GM19193 (cell line): ENCODE data around the gene BCL2L1.

ENCODE experiments used
- POLR2A ChIP-seq: IDR thresholded peaks from 4 replicates; pipeline ENCODE4 v1.6.1; 2011; ENCODE audit not compliant: insufficient read depth, insufficient read length; ENCODE audit errors: extremely low read depth

Gene BCL2L1

DNA sequence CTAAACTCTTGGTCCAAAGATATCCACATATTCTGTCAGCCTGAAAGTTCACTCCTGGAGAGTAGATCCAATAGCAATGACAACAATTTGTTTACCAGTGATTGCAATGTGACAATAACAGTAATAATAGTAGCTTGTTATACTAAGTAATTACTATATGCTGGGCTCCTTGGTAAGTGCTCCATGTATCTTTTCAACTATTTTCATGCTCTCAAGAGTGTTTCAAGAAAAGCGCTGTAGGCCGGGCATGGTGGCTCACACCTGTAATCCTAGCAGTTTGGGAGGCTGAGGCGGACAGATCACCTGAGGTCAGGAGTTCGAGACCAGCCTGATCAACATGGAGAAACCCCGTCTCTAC is 15.4 kb downstream of the BCL2L1 start:
- no peak for TF ChIP-seq POLR2A

DNA sequence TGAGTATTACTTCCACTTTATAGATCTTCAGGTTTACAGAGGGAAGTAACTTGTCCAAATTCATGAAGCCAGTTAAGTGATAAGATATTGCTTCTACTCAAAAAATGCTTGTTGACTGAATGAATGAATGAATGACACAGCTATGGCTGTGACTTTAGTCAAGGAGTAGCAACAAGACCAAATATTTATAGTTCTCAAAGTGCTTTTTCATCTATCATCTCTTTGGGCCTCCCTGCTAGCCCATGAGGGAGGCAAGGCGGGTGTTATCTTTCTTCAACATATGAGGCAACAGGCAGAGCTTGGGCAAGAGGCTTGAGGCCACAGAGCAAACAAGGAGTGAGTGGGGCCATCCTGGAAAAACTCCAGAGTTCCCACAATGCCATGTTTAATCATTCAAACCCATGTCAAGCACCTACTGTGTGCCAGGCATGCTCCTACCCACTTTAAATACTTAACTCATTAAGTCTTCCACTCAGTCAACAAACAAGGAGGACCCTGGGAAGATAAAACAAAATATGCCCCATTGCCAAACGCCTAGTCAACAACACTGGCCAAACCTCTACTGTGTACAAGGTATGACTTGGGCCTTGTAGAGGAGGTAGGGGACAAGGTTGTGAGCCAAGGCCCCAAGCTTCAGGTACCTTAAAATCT is 15.9 kb downstream of the BCL2L1 start:
- TF ChIP-seq POLR2A = no peak

DNA sequence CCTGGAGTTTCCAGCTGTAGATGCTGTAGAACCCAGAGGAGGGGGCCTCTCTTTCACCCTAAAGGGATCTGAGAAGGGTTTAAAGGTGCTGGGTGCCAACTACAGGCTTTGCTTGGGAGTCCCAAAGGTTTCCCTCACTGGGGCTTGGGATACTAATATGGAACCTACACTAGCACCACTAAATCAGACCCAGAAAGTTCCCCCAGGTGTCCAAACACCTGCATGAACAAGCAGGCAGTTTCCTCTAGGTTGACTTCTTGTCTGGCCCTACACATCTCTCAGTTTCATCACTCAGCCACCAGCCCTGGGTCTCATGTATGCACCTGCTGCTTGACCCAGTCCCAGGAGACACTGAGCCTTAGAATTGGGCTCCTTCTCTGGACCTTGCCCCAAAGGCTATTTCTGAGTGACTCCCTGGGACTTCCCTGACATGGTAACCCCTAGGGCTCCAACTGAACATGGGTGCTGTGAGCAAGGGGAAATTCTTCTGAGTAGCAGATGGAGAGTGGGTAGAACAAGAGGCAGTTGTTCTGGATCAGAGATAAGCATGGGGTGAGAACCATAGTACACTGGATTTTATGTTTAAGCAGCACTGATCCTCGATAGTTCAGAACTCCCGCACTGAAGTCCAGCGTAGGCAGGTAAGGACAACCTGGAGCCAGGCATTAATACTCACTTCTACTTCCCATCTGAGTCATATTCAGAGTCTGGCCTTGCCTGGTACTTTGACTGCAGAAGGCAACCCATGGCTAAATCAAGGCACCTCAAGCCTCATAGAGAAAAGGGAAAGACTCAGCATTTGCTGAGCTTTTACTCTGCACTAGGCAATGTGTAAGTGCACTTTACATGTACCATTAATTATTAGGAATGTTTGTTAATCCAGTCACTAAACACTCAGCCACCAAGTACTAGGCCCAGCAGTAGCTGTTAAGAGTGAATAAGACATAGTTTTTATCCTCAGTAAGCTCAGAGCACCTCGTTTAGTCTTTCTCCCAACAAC is 16.8 kb downstream of the BCL2L1 start:
- no peak for TF ChIP-seq POLR2A

DNA sequence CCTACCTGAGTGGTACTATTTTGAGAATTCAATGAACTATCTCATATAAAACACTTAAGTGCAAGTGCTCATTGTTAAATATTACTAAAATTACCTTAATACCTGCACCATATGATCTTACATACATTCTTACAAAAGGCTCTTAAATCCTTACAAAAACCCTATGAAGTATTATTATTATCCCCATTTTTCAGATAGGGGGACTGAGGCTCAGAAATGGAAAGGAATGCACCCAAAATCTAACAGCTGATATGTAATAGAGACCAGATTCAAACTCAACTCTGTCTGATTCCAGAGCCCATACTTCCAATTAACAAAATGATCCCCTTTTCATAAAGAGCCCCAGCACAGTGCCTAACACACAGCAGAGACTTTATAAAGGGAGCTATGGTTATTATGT is 17.5 kb downstream of the BCL2L1 start:
- no peak for TF ChIP-seq POLR2A

DNA sequence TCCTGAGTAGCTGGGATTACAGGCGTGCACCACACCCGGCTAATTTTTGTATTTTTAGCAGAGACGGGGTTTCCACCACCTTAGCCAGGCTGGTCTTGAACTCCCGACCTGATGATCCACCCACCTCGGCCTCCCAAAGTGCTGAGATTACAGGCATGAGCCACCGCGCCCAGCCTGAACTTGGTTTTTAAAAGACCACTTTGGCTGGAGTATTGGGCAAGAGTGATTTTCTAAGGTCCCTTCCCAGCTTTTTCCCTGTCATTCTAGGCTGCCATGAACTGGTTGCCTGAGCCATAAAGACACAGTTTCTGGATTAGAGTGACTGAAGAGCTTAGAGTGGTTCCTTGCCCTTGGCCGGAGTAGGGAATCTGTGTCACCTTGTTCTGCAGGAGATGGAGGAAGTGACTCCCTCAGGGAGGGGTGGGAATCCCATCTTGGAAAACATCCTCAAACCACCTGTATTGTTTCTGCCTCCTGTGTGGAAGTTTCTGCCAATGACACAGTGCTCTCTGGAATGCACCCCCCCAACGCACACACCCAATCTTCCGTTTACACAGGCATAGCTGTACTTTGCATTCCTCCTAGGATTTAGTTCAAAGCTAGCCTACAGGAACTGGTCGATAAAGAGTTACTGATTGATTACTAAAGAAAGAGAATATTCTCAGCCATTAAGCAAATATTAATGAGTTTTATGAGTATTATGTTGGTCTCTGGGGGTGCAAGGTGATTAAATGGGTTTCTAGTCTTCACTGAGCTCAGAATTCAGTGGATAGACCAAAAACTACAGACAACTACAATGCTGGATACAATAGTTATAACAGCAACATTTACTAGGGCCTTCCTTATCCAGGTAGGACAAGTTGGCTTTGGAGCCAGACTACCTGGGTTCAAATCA is 18.2 kb downstream of the BCL2L1 start:
- no peak for TF ChIP-seq POLR2A

DNA sequence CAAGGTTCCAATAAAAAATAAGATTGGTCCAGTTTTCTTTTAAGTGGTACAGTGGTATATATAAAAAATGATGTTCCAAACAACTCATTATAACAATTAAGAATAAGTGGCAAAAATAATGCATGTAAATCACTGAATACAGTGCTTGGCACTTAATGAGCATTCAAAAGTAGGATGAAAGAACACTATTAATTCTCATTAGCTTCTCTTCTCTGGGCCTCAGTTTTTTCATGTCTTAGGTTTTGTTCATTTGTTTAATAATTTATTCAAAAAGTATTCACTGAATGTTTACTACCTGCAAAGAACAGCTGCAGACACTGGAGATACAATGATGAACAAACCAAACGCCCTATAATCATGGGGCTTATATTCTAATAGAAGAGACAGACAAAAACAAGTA is 21.1 kb downstream of the BCL2L1 start:
- TF ChIP-seq POLR2A = no peak

DNA sequence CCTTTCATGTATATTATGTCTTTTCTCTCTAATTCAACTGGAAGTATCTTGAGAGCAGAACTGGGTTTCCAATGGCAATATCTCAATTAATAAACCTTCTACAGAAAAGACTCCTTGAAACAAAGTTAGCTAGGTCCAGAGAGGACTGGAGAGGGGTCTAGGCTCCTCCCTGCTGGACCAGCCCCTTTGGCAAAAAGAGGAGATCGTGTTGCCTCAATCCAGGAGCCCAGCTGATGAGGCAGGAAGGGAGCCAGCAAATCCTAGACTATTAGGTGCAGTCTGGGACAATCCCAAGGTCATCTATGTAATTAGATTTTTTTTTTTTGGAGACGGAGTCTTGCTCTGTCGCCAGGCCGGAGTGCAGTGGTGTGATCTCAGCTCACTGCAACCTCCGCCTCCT is 21.9 kb downstream of the BCL2L1 start:
- TF ChIP-seq POLR2A = no peak

DNA sequence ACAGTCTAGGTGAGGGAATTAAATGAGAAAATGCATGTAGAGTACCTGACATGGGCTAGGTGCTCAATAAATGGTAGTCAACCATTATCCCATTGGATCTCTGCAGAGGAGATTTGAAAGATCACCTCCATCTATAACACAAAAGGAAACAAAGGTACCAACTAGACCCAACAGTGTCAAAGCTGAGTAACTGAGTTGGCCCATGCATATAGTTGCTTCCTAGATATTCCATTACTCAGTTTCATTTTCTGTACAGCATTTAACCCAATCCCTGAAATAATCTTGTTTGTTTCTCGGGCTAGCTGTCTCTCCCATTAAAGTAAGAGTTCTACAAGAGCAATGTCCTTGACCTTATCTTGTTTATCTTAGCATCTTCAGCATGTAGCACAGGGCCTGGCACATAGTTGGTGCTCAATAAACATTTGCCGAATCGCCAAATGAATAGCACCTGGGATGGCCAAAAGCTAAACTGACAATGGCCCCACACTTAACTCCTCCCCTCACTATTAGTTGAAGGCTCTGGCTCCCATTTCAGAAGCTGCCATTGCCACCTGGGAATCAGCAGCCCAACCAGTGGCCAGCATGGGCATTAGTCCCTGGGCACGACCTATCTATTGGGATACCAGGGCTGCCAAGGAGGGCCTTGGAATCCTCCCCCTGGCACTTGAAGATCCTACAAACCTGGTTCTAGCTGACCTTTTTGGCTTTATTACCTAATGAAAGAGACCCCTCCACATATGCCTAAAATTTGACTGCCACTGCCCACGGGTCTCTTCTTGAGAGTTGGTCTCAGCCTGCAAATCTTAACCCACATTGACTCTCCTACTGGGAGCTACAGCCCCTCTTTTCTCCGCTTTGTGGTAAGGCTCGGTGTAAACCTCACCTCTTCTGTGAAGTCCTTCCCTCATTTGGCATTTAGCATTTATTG is 22.6 kb downstream of the BCL2L1 start:
- no peak for TF ChIP-seq POLR2A

DNA sequence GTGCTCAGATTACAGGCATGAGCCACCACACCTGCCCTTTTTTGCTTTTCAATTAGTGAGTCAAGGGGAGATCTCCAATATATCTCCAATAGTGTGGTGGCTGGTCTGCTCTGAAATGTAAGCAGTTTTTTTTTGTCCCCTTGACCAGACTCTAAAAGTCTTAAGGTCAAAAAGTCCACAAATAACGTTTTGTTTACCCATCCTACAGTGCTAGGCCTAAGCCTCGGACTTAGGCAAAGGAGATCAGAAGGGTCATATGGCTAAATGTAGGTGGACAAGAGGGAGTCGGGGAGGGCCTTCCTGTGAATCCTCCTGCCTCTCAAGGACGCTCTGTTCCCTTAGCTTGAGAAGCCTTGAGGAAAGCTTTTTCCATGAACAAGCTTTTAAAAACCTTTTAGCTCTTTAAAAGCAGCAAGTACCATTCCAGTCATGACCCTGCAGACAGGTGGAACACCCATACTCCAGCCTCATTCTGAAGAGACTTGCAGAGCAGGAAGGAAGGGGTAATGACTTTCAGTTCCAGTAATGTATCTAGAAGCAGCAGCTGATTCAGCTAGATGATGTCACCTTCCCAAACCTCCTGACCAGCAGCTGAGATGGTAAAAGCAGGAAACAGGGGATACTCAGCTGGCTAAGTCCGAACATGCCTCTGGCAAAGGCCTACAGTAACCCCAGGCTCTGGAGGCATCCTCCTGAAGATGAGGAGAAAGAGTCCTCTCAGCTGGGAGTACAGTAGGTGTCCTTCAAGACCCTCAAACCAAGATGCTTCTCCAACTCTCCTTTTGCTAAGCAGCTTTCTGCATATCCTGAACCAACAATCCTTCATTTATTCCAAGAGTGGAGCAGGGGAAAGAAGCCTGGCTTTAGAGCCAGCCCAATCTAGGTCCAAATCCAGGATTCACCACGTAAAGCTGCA is 23.6 kb downstream of the BCL2L1 start:
- no peak for TF ChIP-seq POLR2A

DNA sequence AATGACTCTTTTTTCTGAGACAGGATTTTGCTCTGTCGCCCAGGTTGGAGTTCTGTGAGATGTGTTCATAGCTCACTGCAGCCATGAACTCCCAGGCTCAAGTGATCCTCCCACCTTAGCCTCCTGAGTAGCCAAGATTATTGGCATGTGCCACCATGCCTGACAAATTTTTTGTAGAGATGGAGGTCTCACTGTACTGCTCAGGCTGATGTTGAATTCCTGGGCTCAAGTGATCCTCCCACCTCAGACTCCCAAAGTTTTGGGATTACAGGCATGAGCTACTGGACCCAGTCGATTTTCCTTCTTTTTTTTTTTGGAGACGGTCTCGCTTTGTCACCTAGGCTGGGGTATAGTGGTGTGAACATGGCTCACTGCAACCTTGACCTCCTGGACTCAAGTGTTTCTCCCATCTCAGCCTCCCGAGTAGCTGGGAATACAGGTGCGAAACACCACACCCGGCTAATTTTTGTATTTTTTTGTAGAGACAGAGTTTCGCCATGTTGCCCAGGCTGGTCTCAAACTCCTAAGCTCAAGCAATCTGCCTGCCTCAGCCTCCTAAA is 24.3 kb downstream of the BCL2L1 start:
- no peak for TF ChIP-seq POLR2A

DNA sequence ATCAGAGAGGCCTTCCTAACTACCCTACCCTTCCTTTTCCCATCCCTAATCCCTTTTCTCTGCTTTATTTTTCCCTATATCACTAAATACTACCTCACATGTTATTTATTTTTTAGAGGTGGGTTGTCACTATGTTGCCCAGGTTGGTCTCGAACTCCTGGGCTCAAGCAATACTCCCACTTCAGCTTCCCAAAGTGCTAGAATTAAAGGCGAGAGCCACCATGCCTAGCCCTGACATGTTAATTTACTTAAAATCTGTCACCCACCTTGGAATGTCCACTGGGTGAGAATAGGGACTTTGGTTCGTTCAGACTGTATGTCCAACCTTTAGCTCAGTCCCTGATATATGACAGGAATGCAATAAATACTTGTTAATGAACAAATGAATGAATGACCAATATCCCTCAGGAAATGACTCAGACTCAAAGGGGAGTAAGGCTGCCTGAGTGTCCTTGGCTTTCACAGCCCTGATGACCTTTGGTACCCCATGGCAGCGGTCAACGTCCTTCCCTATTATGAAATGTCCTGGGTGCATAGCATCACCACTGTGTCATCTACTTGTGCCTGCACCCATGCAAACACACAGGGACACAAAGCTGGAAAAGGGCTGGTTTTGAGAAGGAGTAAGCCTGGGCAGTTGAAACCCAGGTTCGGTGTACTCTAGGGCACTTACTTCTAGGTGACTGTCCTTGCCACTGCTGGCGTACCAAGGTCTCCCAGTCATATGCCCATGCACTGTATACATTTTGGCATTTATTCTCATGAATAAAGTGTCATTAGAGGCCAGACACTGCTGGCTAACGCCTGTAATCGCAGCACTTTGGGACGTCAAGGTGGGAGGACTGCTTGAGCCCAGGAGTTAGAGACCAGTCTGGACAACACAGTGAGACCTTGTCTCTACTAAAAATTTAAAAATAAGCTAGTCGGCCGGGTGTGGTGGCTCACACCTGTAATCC is 26.5 kb downstream of the BCL2L1 start:
- no peak for TF ChIP-seq POLR2A
